HepG2 (cell line): ENCODE results near the gene DYTN. TPM values are rescaled to one million over a fixed set of nuclear protein-coding genes. Genes with fewer than 3 reads are reported as not detected.

Experiments used
- GTF2F1 ChIP-seq: fragments of 150-350 bp; IDR thresholded peaks from 2 replicates; pipeline ENCODE4 v1.6.1; 2014; ENCODE audit warnings: low read length
- HCFC1 ChIP-seq: fragments of 150-350 bp; IDR thresholded peaks from 2 replicates; pipeline ENCODE4 v1.6.1; 2014; ENCODE audit warnings: low read depth, low read length
- ZNF10 ChIP-seq: sonication (generic); formaldehyde crosslinking; IDR thresholded peaks from 2 replicates; pipeline ENCODE4 v1.4.0; 2020; ENCODE audit warnings: mild to moderate bottlenecking, low read depth, missing genetic modification reagents, borderline replicate concordance
- ZNF678 ChIP-seq: sonication (generic); formaldehyde crosslinking; IDR thresholded peaks from 2 replicates; pipeline ENCODE4 v1.4.0; 2020; ENCODE audit warnings: mild to moderate bottlenecking, missing genetic modification reagents
- polyA plus RNA-seq, 8 experiments: library from polyadenylated mRNA; depleted of rRNA in 3 of 8; stranded (reverse) in 7 of 8; unstranded in 1 of 8; fragments of >200 nt; fragmentation: Illumina TruSeq in 4 of 8; extraction: Trizol in 4 of 8; gene quantifications; 2 replicates each; pipeline versions ENCODE4 v1.2.1 to v1.2.3, GENCODE V29; 2011 to 2016; ENCODE audit warnings: low read depth in 4 of 8, missing spikeins in 1 of 8, mixed read lengths in 1 of 8; ENCODE audit not compliant: insufficient read depth in 1 of 8
- total RNA-seq, 5 experiments: library from RNA; depleted of rRNA; stranded (reverse); fragments of >200 nt; fragmentation: Illumina TruSeq; extraction: Trizol; gene quantifications; 2 replicates each; pipeline ENCODE4 v1.2.3, GENCODE V29; 2016; ENCODE audit warnings: low read depth in 1 of 5
- TF ChIP-seq, protein P1 (sequence below), 2 experiments: fragments of 450-650 bp in 1 of 2; sonication (generic) in 1 of 2; formaldehyde crosslinking in 1 of 2; IDR thresholded peaks; 2 replicates each; pipeline versions ENCODE4 v1.6.1 to v1.8.0; 2016 to 2022; ENCODE audit warnings: antibody characterized with exemption in 1 of 2, mild to moderate bottlenecking in 1 of 2, missing genetic modification reagents in 1 of 2
- TF ChIP-seq, protein P2 (sequence below): sonication (generic); formaldehyde crosslinking; IDR thresholded peaks from 2 replicates; pipeline ENCODE4 v1.5.1; 2020; ENCODE audit warnings: missing genetic modification reagents, mild to moderate bottlenecking, borderline replicate concordance
- TF ChIP-seq, protein P3 (sequence below): sonication (generic); formaldehyde crosslinking; IDR thresholded peaks from 2 replicates; pipeline ENCODE4 v1.8.1; 2023; ENCODE audit warnings: mild to moderate bottlenecking, missing genetic modification reagents
- TF ChIP-seq, protein P4 (sequence below): sonication (generic); formaldehyde crosslinking; IDR thresholded peaks from 2 replicates; pipeline ENCODE4 v1.5.0; 2020; ENCODE audit warnings: missing genetic modification reagents
- TF ChIP-seq, protein P5 (sequence below): sonication (generic); formaldehyde crosslinking; conservative IDR thresholded peaks from 2 replicates; pipeline ENCODE4 v1.8.0; 2022; ENCODE audit warnings: mild to moderate bottlenecking, moderate library complexity, missing genetic modification reagents
- TF ChIP-seq, protein P6 (sequence below): sonication (generic); formaldehyde crosslinking; IDR thresholded peaks from 2 replicates; pipeline ENCODE4 v1.4.0; 2020; ENCODE audit warnings: missing genetic modification reagents

Gene DYTN
- total and polyA plus RNA-seq, 2 of the 13 experiments (the other 11 are each of a cell fraction or from before 2014, with no cell fraction given), result not detected

DNA sequence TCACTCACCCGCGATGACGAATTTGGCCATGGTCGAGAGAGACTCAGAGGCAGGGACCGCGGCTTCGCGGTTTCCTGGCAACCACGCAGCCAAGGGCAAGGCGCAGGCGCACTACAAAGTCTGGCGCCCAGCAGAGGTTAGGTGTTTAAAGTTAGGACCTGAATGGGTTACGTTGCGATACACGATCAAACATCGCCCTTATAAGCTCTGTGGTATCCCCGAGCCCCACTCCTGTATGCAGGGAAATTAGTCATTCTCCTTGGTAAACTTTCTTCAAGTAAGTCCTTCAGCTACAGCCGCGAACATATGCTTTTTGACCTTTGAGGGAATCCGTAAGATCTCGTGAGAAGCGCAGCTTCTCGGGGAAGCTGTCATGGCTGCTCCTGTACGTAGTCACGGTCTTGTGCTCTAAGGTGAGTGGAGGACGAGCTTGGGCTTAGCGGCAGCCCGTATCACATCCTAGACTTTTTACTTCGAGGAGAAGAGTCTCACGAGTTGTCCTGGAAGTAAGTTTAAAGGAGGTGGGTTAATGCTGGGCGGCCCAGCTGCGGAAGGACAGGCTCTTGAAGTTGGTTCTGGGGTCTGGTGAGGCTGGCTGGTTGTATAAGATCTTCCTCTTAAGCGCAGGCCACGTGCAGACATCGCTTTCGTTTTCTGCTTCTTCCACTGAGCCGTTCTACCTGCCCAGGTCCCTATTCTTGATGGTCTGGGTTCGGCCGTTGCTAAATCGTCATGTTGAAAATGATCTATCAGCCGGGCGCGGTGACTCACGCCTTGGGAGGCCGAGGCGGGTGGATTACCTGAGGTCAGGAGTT lies 47.3 kb upstream of the DYTN start, which contains the start of the genes FASTKD2 and MDH1B (continued):
- TF ChIP-seq, protein P1, sequence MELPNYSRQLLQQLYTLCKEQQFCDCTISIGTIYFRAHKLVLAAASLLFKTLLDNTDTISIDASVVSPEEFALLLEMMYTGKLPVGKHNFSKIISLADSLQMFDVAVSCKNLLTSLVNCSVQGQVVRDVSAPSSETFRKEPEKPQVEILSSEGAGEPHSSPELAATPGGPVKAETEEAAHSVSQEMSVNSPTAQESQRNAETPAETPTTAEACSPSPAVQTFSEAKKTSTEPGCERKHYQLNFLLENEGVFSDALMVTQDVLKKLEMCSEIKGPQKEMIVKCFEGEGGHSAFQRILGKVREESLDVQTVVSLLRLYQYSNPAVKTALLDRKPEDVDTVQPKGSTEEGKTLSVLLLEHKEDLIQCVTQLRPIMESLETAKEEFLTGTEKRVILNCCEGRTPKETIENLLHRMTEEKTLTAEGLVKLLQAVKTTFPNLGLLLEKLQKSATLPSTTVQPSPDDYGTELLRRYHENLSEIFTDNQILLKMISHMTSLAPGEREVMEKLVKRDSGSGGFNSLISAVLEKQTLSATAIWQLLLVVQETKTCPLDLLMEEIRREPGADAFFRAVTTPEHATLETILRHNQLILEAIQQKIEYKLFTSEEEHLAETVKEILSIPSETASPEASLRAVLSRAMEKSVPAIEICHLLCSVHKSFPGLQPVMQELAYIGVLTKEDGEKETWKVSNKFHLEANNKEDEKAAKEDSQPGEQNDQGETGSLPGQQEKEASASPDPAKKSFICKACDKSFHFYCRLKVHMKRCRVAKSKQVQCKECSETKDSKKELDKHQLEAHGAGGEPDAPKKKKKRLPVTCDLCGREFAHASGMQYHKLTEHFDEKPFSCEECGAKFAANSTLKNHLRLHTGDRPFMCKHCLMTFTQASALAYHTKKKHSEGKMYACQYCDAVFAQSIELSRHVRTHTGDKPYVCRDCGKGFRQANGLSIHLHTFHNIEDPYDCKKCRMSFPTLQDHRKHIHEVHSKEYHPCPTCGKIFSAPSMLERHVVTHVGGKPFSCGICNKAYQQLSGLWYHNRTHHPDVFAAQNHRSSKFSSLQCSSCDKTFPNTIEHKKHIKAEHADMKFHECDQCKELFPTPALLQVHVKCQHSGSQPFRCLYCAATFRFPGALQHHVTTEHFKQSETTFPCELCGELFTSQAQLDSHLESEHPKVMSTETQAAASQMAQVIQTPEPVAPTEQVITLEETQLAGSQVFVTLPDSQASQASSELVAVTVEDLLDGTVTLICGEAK (IDR thresholded peaks at IDR 0.05), result no peak
- TF ChIP-seq, protein P1 (CRISPR knock-in tag; IDR thresholded peaks at IDR 0.05), result peak; percentile 63; the same call in 1 of the 2 replicates
- TF ChIP-seq, protein P2, sequence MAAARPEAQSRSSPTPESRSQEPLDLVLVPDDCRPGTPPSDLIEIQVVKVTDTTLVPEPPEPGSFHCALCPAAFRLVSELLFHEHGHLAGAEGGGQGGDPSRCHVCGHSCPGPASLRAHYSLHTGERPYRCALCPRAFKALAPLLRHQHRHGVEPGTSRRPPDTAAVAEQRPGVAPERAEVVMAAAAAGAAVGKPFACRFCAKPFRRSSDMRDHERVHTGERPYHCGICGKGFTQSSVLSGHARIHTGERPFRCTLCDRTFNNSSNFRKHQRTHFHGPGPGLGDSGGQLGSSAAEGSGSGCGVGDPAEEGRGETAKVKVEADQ (CRISPR knock-in tag), result peak; percentile 79
- TF ChIP-seq, protein P3, sequence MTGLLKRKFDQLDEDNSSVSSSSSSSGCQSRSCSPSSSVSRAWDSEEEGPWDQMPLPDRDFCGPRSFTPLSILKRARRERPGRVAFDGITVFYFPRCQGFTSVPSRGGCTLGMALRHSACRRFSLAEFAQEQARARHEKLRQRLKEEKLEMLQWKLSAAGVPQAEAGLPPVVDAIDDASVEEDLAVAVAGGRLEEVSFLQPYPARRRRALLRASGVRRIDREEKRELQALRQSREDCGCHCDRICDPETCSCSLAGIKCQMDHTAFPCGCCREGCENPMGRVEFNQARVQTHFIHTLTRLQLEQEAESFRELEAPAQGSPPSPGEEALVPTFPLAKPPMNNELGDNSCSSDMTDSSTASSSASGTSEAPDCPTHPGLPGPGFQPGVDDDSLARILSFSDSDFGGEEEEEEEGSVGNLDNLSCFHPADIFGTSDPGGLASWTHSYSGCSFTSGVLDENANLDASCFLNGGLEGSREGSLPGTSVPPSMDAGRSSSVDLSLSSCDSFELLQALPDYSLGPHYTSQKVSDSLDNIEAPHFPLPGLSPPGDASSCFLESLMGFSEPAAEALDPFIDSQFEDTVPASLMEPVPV, result peak; percentile 69; the same call in 1 of the 2 replicates
- TF ChIP-seq GTF2F1 (no peak), ZNF678 (CRISPR knock-in tag) (no peak), ZNF10 (CRISPR knock-in tag) (no peak), HCFC1 (peak; percentile 59)
- TF ChIP-seq, protein P4, sequence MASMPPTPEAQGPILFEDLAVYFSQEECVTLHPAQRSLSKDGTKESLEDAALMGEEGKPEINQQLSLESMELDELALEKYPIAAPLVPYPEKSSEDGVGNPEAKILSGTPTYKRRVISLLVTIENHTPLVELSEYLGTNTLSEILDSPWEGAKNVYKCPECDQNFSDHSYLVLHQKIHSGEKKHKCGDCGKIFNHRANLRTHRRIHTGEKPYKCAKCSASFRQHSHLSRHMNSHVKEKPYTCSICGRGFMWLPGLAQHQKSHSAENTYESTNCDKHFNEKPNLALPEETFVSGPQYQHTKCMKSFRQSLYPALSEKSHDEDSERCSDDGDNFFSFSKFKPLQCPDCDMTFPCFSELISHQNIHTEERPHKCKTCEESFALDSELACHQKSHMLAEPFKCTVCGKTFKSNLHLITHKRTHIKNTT (CRISPR knock-in tag), result no peak
- TF ChIP-seq, protein P5, sequence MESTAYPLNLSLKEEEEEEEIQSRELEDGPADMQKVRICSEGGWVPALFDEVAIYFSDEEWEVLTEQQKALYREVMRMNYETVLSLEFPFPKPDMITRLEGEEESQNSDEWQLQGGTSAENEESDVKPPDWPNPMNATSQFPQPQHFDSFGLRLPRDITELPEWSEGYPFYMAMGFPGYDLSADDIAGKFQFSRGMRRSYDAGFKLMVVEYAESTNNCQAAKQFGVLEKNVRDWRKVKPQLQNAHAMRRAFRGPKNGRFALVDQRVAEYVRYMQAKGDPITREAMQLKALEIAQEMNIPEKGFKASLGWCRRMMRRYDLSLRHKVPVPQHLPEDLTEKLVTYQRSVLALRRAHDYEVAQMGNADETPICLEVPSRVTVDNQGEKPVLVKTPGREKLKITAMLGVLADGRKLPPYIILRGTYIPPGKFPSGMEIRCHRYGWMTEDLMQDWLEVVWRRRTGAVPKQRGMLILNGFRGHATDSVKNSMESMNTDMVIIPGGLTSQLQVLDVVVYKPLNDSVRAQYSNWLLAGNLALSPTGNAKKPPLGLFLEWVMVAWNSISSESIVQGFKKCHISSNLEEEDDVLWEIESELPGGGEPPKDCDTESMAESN (CRISPR knock-in tag), result peak; percentile 75
- TF ChIP-seq, protein P6, sequence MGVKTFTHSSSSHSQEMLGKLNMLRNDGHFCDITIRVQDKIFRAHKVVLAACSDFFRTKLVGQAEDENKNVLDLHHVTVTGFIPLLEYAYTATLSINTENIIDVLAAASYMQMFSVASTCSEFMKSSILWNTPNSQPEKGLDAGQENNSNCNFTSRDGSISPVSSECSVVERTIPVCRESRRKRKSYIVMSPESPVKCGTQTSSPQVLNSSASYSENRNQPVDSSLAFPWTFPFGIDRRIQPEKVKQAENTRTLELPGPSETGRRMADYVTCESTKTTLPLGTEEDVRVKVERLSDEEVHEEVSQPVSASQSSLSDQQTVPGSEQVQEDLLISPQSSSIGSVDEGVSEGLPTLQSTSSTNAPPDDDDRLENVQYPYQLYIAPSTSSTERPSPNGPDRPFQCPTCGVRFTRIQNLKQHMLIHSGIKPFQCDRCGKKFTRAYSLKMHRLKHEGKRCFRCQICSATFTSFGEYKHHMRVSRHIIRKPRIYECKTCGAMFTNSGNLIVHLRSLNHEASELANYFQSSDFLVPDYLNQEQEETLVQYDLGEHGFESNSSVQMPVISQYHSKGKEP (CRISPR knock-in tag), result peak; percentile 90
